Stimulated activated CD8-positive, alpha-beta memory T cell treated with anti-CD3 and anti-CD28 coated beads, Interleukin-7, amount 100 ng/mL, for 1 hour (primary cell): Measurements from ENCODE around the gene TEX2.
"Not testable (repeated sequence)": the region's sequence is repeated elsewhere in the genome, so short reads cannot be mapped to it uniquely, and the experiment has no call there.

Source experiments
- DNase-seq, 2 donors: peaks; one replicate each; pipeline ENCODE4 v3.0.0-alpha.2; 2020; ENCODE audit warnings: low read depth in 2 of 2

TEX2 gene

DNA sequence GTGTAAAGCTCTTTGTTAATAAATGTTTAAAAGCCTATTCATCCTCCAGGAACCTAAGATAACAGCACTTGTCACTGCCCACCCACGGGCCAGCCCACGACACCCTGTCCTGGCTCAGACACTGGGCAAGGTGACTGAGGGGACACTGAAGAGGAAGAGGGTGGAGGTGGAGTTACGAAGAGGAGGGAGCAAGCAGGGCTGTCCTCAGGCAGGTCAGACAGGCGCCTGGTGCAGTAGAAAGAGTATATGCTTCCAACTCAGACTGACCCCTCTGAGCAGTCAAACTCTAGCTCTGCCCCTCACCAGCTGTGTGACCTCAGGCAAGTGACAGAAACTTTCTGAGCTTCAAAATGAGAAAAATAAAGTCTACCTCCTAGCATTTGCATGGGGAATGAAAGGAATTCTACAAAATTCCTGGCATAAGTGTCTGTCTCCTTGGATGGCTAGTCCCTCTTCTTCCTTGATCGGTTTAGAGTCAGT, 22.8 kb downstream of the TEX2 start:
- DNase-seq, result no peak

DNA sequence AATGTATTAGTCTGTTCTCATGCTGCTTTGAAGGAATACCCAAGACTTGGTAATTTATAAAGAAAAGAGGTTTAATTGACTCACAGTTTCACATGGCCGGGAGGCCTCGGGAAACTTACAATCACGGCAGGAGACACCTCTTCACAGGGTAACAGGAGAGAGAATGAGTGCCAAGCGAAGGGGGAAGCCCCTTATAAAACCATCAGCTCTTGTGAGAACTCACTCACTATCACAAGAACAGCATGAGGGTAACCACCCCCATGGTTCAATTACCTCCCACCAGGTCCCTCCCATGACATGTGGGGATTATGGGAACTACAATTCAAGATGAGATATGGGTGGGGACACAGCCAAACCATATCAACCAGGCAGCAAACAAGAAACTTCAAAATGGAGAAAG, 24.6 kb downstream of the TEX2 start:
- not testable (repeated sequence) for DNase-seq

DNA sequence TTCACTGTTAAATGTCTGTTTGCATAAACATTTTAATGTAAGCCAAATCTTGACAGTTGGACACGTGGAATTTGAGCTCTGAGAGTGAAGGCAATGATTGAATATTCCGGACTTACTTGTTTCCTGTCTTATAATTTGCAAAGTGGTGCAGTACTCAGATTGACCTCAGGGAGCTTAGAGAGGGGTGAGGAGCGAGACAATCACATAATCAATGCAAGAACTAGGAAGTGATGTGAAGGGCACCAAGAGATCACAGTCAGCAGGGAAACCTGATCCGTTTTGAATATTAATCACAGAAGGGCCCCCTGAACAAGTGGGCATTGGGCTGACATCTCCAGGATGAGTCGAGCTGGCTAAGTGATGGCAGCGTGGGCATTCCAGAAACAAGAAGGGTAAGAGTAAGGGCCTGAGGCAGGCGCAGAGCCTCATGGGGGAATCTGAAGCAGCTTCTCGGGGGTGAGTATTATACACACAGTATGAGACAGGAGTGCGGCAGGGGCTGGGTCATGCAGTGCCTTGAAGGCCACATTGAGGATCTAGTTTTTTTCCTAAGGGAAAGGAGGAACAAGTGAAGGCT, 26.1 kb downstream of the TEX2 start:
- DNase-seq, result no peak

DNA sequence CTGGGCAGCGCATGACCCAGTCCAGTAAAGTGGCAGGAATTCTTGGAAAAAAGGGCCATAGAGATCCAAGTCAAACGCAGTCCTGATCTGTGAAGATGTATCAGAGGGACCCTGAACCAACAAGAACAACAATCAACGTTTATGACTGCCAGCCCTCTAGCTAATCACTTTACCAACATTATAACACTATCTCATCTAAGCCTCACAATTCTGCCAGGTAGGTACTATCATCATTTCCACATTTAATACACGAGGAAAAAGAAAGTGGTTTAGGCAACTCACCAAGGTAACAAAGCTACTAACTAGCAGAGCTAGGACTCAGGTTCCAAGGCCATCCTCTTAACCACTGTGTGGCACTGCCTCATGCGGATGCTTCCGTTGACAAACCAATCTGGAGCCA, 28.1 kb downstream of the TEX2 start:
- no peak for DNase-seq

DNA sequence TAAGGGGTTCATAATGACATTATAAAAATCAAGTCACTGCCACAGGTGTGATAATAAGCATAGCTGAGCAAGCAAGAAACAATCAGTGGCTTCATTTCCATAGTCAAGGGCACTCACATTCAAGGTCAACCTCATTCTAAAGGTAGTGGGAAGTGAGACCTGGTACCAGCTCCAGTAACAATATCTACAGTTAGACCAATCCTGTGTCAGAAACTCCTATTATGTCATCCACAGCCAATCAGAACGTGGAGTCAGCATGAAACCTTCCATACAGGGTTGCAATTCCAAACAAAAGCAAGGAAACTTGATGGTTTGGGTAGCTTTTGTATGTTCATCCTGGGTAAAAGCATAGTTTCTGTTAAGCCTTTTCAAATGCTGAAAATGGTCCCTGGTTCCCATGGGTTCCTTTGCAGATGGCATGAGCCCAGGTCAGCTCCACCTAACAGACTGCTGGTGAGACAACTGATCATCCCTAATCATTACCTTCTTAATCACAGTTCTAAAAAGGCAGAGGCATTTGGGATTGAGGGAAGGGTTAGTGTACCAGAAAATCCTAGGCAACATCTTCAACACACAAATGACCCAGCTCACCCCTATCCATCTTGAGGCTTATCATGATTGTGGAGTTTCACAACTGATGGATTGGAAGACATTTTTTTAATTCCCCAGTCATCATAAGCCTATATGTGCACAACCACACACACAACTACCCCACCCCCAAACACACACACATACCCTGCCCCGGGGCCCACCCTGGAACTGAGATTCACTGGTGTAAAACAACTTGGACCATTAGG, 30.4 kb downstream of the TEX2 start:
- DNase-seq, result no peak

DNA sequence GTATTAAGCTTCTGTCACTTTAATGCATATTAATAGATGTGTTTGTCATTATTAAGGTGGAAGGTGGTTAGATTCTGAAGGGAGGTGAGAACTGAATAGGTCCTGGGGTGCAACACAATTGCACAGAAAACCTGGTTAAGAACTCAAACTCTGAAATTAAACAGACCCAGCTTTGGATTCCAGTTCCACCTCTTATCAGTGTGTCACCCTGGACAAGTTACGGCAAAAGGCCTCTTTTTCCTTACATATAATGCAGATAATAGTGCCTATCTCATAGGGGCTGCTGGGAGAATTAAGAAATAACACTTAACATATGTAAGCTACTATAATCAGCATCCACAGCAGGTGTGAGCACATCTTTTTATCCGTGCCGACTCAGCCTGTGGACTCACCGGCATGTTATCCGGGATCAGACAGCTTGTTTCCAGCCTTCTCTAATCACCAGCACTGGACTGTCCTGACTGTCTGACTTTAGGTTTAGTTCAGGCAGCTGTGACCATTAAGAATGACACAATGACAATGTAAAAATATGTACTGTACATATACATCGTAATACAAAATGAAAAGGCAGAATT, 31.4 kb downstream of the TEX2 start:
- no peak for DNase-seq

DNA sequence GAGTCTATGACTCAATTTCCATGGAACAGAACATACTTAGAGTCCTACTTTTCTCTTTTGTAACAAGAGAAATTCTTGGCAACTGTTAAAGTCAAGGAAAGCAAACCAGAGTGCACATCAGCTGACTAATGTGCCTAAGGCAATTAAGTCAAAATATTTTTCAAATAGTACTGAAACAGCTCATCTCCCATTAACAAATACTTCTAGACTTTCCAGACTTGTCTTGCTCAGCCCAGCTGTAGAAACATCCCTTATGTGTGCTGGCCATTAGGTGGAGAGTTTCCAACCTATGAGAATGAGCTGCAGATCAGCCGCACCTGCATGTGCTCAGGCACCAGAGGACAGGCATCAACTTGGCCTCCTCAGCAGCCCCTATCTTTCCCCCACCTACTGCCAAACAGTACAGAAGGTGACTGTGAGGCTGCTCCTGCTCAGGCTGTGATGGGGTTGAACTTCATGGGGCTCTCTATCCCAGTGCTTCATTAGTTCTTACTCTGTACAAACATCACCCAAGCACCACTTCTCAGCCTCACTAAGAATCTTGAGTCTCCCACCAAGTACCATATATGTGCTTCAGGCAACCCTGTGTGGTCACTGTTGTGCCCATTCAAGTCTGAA, 32.2 kb downstream of the TEX2 start:
- no peak for DNase-seq

DNA sequence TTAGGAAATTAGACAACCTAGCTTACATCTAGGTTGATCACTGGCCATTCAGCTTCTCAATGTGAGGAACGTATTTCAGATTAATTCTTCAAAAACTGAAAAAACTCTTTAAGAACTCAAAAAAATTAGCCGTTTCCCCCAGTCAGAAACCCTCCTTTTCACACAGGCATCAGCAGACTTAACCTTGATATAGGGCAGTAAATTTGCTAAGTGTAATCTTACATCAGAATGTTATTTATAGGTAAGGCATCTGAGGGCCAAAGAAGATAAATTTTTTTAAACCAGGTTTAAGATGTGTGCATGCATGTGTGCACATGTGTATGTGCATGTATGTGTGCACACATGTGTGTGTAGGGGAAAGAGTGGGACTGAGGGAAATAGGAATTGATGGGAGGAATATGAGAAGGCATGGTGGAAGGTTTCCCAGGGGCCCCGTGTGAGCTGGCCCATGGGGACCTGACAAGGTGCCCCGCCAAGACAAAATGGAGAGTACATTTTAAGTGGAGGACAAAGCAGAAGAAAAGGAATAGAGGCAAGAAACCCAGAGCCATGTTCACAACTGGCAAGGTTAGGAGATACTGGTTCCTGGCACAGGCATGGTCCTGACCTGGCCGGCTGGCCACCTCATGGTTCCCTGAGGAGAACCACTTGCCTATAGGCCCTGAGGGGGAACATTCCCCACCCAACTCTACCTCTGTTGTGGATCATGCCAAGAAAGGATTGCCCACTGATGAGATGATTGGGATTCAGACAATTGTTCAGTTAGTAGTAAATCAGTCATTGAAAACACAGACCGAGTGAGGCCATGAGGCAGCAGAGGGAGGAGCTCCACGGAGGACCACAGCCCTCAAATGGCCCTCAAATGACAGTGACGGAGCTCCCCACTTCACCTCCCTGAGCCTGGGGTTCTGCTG, 33.0 kb downstream of the TEX2 start:
- DNase-seq, result no peak

DNA sequence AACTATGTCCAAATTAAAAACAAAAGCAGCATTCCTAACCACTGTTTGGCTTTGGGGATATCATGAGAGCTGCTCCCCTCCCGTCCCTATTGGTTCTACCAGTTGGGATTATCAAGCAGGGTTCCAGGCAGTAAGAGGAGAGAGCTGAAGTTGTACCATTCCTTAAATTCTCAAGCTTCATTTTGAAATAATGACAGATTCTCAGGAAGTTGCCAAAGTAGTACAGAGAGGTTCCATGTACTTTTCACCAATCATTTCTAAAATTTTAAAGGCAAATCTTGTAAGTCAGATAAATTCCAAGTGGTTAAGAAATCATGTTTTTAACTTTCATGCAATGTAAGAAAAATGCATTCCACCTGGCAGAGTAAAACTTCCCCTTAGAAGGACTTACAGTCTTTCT, 36.9 kb downstream of the TEX2 start:
- DNase-seq, result no peak

DNA sequence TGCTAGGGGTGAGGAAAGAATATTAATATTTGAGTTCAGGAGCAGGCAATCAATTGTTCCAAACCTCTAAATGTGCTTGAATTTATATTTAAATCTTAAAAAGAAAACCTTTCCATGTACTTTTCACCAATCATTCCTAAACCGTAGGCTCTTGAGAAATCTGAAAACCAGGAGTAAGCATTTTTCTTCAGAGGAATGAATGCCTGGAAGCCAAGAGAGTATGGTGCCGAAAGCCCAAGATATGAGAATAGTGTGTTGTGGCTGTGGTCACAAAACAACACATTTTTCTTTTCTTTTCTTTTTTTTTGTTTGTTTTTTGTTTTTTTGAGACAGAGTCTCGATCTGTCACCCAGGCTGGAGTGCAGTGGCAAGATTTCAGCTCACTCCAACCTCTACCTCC, 37.6 kb downstream of the TEX2 start:
- no peak for DNase-seq

DNA sequence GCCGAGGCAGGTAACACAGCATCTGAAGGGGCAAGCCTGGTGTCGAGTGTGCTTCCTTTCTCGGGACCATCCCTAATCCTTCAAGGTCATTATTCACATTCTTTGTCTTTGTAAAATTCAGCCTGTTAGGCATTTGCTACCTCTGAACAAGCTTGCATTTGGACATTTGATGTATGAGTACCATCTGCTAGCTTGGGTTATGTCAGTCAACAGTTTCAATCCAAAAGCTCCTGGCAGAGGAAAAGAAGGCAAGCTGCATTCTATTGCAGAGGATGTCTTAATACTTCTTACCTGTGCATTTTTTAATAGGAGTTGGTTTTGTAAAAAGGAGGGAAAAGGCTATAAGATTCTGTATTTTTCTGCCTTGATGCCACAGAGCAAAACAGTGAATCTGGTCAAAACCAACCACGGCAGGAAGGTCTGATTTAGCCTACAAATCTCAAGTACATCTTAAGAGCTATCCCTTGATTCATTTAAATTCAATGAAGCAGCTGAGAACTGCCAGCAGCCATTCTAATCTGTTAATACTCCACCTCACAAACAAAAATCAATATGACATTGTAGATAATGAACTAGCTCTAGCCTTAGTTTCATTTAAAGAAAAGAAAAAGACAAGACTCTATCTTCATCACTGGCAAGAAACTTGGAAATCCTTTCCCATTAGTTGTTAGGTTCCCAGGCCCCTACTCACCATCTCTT, 39.0 kb downstream of the TEX2 start:
- no peak for DNase-seq

DNA sequence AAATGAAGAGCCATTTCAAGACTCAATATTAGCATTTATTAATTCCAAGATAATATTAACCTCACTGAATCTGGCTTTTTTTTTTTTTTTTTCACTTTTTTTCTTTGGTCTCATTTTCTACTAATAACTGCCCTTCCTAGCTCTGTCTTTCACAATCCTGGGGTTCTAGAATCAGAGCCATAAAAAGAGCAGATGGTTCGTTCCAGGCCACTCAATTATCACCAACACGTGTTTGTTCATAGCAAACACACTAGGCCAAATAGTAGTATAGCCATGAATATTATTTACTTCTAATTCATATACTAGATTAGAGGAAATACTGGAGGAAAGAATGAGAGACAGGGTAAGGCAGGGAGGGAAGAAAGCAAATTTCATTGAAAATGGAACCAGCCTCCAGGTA, 39.8 kb downstream of the TEX2 start:
- DNase-seq, result no peak

DNA sequence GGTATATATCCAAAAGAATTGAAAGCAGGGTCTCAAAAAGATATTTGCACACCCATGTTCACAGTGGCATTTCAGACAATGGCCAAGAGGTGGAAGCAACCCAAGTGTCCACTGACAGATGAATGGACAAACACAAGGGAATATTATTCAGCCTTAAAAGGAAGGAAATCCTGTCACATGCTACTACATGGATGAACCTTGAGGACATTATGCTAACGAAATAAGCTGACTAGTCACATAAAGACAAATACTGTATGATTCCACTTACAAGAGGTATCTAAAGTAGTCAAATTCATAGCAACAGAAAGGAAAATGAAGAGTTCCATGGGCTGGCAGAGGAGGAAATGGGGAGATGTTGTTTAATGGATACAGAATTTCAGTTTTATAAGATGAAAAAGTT, 41.4 kb downstream of the TEX2 start:
- no peak for DNase-seq

DNA sequence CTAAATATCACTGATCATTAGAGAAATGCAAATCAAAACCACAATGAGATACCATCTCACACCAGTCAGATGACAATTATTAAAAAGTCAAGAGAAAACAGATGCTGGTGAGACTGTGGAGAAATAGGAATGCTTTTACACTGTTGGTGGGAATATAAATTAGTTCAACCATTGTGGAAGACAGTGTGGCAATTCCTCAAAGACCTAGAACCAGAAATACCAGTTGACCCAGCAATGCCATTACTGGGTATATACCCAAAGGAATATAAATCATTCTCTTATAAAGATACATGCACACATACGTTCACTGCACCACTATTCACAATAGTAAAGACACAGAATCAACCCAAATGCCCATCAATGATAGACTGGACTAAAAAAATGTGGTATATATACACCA, 42.5 kb downstream of the TEX2 start:
- not testable (repeated sequence) for DNase-seq

DNA sequence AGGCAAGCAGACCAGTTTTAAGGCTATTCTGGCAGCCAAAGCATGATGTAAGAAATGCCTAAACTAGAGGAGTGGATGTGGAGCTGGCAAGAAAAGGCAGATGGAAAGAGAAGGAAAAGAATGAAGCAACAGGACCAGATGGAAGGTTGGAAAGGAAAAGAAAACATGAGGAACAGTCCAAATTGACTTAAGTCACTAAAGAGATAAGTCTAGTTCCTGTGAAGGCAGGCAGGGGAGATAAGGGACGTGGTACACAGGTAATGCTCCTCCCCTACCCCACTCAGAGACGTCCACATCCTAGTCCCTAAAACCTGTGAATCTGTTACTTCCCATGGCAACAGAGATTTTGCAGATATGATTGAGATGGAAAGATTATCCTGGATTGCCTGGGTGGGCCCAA, 43.5 kb downstream of the TEX2 start:
- DNase-seq, result no peak

DNA sequence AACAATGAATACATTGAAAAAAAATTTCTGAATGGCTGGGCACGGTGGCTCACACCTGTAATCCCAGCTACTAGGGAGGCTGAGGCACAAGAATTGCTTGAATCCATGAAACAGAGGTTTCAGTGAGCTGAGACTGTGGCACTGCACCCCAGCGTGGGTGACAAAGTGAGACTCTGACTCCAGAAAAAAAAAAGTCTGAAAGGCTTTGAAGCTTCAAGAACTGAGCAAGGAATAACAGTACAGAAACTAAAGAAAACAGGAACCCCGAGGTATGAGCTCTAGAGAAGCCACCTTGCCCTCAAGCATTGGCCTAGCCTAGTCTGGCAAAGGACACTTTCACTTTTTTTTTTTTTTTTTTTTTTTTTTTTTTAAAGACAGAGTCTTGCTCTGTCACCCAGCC, 45.0 kb downstream of the TEX2 start:
- no peak for DNase-seq

DNA sequence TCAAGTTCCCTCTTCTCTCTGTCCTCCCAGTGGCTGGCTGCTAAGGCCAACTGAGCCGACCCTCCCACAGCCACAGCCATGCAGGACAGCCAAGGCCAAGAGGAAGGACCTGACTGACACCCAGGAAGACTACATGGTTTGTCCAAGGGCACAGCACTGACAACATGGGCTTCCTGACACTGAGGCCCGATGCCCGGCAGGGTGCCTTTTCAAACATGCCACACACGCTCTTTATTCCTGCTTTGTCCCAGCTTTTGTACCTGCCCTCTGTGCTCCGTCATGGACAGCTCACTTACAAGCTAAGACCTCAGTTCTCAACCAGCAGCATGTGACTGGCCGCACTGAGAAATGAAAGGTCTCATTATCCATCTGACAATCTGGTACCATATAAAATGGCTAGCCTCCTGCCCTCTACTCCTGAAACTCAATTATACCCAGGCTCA, 45.8 kb downstream of the TEX2 start:
- no peak for DNase-seq

DNA sequence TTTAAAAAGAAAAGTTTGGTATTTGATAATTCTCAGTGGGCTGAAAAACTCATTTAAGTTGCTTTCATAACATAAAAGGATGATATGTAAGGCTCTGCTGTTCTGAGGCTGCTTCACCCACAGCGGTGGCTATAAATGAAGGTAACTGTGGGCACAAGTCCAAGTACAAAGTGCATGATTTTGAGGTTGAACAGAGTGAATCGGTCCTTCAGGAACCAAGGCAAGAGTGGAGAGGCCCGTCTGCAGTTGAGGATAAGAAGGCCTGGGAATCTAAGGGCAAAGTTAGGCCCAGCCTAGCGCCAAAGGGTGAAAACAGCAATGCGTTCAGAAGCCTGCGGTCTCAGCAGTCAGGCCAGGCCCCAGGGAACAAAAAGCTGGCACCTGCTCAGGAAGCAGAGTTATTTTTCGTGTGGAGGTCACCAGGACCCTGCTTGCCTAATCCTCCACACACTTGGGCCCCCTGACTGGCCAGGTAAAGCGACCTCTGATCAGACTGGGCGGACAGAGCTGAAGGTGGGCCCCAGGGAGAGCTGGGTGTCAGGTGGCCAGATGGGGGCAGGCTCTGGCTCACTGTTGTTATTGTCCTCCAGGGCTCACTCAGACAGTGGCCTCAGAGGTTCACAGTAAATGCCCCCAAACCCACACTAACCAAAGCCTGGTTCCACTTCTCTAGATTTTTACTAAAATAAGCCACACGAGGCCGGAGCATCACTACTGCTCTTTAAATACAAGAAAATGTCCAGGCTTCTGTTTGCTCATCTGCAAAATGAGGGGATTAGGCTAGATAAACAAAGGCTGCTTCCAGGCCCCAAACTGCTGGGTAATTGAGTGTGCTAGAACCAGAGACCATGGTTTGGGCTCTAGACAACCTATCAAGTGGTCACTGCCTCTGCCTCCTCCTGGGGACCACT, 46.5 kb downstream of the TEX2 start:
- no peak for DNase-seq

DNA sequence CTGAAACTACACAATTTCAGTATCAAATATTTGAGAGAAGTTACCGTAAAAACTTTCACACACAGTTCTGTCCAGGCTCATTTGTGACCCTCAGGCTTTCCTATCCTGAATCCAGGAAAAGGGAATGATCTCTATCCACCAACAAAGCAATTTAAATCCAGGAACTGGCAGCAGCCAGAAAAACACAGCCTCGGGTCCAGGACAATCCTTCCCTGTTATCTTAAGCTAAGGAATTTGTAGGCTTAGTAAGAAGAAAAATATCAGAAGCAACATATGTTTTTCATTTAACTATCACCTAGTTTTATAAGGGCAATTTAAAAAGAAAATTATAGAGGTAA, 47.1 kb downstream of the TEX2 start:
- DNase-seq, result no peak

DNA sequence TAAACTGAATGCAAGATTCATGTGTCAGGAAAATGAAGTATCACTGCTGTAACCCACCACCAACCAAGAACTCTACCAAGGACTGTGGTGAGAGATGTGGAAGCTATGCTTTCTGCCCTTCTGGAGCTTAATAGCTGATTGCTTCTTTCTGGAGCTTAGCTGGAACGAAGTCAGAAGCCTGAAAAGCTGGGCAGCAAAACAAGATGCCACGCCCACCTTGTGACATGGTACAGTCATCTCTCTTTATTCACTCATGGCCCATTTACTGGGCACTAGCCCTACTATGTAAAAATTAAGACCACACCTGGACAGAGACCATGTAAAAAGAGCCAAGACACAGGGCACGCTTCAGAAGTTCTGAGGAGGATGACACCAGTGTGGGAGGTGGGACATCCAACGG, 48.1 kb downstream of the TEX2 start:
- DNase-seq, result no peak
